ENCODE measurements around the gene TMEM222. TPM values are rescaled to one million over a fixed set of nuclear protein-coding genes. Genes with fewer than 3 reads are reported as not detected.
A peak's percentile ranks its signal among the peaks of the same experiment; 100 is the strongest.

The TMEM222 gene
- total RNA-seq, 4 donors from 2014 or later: 17.3 to 27.1 (median 23.7) TPM

DNA sequence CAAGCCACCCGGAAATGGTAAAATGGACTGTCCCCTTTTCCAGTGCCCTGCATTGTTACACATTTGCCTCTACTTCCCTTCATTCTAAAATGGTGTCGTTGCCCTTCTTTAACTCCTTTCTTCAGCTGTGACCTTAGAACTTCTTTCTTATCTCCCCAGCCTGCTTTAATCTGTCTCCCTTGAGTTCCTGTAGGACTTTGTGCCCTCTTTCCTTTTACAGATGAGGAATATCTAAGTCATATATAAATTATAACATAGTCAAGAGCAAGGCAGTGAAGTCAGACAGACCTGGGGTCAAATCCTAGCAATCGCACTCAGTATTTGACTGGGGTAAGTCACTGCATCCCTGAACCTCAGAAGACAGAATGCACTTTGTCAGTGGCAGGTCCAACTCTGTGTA lies 31.4 kb upstream of the TMEM222 start:
- TF ChIP-seq, protein P1, sequence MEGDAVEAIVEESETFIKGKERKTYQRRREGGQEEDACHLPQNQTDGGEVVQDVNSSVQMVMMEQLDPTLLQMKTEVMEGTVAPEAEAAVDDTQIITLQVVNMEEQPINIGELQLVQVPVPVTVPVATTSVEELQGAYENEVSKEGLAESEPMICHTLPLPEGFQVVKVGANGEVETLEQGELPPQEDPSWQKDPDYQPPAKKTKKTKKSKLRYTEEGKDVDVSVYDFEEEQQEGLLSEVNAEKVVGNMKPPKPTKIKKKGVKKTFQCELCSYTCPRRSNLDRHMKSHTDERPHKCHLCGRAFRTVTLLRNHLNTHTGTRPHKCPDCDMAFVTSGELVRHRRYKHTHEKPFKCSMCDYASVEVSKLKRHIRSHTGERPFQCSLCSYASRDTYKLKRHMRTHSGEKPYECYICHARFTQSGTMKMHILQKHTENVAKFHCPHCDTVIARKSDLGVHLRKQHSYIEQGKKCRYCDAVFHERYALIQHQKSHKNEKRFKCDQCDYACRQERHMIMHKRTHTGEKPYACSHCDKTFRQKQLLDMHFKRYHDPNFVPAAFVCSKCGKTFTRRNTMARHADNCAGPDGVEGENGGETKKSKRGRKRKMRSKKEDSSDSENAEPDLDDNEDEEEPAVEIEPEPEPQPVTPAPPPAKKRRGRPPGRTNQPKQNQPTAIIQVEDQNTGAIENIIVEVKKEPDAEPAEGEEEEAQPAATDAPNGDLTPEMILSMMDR (IDR thresholded peaks at IDR 0.05): no peak
- DNase-seq (ENCODE audit: low spot score) (no peak), ATAC-seq (ENCODE audit: low FRiP score) (no peak)

DNA sequence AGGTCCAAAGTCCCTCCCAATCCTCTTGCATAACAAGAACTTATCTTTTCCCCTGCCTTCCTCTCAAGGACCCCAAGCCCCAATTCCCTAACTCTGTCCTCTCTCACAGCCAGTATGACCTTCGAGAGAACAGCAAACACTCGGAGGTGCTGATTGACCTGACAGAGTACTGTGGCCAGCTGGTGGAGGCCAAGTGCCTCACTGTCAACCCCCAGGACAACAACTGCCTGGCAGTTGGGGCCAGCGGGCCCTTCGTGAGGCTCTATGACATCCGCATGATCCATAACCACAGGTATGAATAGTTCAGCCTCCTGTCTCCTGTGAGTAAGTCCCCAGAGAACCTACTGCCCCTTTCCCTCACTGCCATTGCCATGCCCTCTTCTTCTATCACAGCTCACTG lies 29.9 kb upstream of the TMEM222 start:
- TF ChIP-seq, protein P1 (IDR thresholded peaks at IDR 0.05): no peak
- no peak for ATAC-seq (ENCODE audit: low FRiP score)
- no peak for DNase-seq (ENCODE audit: low spot score)

DNA sequence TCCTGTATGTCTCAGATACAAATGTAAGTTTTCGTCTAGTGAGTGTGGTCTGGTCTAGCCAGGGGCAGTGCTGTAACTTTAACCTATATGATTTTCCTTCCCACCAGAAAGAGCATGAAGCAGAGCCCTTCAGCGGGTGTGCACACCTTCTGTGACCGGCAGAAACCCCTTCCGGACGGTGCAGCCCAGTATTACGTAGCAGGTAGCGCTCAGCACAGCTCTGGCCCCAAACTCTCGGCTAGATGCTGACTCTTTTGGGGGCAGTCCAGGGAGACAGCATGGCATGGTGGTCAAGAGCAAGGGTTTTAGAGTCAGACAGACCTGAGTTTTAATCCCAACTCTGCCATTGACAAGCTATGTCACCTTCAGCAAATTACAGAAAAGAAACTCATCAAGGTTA lies 28.0 kb upstream of the TMEM222 start:
- TF ChIP-seq, protein P1 (IDR thresholded peaks at IDR 0.05): no peak
- DNase-seq (ENCODE audit: low spot score) (no peak), ATAC-seq (ENCODE audit: low FRiP score) (no peak)

DNA sequence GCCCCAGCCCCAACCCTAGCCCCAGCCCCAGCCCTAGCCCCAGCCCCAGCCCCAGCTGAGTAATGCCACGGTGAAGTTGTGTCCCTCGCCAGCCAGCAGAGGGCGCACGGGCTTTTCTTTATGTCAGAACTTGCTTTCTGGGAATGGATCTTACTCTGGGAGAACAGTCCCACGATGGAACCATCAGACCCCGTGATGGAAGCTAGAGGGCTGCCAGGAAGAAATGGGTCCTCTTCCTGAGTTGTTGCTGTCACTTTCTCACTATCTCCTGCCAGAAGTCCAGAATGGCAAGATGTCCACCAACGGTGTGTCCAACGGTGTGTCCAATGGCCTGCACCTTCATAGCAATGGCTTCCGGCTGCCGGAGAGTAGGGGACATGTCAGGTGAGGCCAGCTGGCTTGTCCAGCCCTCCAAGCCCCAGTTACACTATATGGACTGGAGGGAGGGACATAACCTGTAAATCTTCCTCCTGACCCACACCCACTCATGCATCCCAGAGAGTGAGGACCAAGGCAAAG lies 25.1 kb upstream of the TMEM222 start:
- TF ChIP-seq, protein P1 (IDR thresholded peaks at IDR 0.05): no peak
- ATAC-seq (ENCODE audit: low FRiP score) (no peak), DNase-seq (ENCODE audit: low spot score) (peak; percentile 65)

DNA sequence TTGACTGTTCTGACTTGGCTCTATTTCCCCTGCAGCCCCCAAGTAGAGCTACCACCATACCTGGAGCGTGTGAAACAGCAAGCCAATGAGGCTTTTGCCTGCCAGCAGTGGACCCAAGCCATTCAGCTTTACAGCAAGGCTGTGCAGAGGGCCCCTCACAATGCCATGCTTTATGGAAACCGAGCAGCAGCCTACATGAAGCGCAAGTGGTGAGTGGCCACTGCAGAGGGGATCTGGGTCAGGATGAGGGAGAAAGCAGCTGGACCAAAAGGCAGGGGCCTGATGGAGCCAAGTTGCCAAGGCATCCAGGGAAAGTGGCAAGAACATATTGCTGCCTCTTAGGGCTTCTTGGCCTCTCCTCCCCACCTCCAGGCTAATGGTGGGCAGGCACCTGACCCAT lies 24.1 kb upstream of the TMEM222 start:
- TF ChIP-seq, protein P1 (IDR thresholded peaks at IDR 0.05): no peak
- DNase-seq (ENCODE audit: low spot score) (no peak), ATAC-seq (ENCODE audit: low FRiP score) (no peak)

DNA sequence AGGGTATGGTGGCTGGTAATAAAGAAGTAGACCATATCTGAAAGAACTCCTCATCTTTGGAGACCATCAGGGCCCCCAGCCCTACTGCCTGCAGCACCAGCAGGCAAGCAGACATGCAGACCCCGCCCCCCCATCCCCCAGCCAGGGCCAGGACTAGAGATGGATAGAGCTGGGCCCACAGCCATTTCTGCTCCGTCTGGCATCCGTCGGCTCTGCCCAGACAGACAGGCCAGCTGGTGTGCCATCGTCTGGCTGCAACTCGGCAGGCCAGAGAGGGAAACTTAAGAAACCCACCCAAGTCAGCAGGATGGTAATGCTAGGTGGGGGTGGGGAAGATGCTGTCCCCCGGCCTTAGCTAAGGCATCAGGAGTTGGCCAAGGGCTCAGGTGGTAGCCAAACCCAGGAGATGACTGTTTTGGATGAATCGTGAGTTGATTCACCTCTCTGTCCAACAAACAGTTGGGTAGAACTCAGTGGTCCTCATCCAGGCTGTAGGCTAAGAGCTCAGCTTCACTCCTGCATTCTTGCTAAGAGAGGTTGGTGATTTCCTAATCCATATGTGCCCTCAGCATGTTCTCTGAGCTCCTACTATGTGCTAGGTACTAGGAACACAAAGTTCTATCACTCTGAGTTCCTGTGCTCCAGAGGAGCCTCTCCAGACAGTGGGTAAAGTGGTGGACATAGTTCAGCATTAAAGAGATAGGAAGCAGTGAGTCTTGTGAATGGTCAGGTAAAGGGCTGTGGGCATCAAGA lies 23.2 kb upstream of the TMEM222 start:
- DNase-seq (ENCODE audit: low spot score) (no peak), ATAC-seq (ENCODE audit: low FRiP score) (no peak)
- TF ChIP-seq, protein P1 (IDR thresholded peaks at IDR 0.05): no peak

Data from omental fat pad (tissue), 4 donors.